AG04450 (cell line): ENCODE measurements around the gene SPNS3. TPM values are rescaled to one million over a fixed set of nuclear protein-coding genes. Genes with fewer than 3 reads are reported as not detected.

Experiments used
- CTCF ChIA-PET: fragments of 300-600, 350-600 bp; formaldehyde crosslinking; extraction: SDS; loops from one replicate; lab custom pipeline; 2022; ENCODE audit warnings: antibody characterized with exemption, inconsistent platforms; lab: Charles Lee
- POLR2A ChIA-PET: fragments of 350-600 bp; formaldehyde crosslinking; extraction: SDS; loops from one replicate; lab custom pipeline; 2021; ENCODE audit warnings: antibody characterized with exemption, inconsistent platforms; lab: Yijun Ruan, JAX
- DNase-seq: peaks from one replicate; pipeline ENCODE4 v3.0.0-alpha.2; 2011; ENCODE audit warnings: low read depth, low spot score
- H3K27ac ChIP-seq: one replicate; pipeline ENCODE4 v1.5.1; 2012; ENCODE audit warnings: low read depth, low read length, control low read depth
- H3K27me3 ChIP-seq: one replicate; pipeline ENCODE4 v1.6.0; 2012; ENCODE audit warnings: low read length; ENCODE audit not compliant: control insufficient read depth, insufficient read depth
- H3K4me3 ChIP-seq: 2 replicates; pipeline ENCODE4 v1.5.1; 2011; ENCODE audit warnings: mild to moderate bottlenecking, low read depth, low read length, control low read depth
- H3K9me3 ChIP-seq: 2 replicates; pipeline ENCODE4 v1.5.1; 2012; ENCODE audit warnings: low read length; ENCODE audit not compliant: control insufficient read depth, insufficient read depth
- polyA minus RNA-seq: library from RNA; depleted of rRNA, polyadenylated mRNA; stranded (reverse); fragments of >200 nt; gene quantifications from 2 replicates; pipeline ENCODE4 v1.2.3, GENCODE V29; 2011; rRNA and poly(A)+ RNA removed
- polyA plus RNA-seq: library from polyadenylated mRNA; depleted of rRNA; stranded (reverse); fragments of >200 nt; gene quantifications from 2 replicates; pipeline ENCODE4 v1.2.3, GENCODE V29; 2011; rRNA removed
- TF ChIP-seq, protein P1 (sequence below): IDR thresholded peaks from 2 replicates; pipeline ENCODE4 v1.5.1; 2011; ENCODE audit warnings: low read depth, low read length, control low read depth, inconsistent platforms

The SPNS3 gene, protein sequence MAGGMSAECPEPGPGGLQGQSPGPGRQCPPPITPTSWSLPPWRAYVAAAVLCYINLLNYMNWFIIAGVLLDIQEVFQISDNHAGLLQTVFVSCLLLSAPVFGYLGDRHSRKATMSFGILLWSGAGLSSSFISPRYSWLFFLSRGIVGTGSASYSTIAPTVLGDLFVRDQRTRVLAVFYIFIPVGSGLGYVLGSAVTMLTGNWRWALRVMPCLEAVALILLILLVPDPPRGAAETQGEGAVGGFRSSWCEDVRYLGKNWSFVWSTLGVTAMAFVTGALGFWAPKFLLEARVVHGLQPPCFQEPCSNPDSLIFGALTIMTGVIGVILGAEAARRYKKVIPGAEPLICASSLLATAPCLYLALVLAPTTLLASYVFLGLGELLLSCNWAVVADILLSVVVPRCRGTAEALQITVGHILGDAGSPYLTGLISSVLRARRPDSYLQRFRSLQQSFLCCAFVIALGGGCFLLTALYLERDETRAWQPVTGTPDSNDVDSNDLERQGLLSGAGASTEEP
- polyA plus RNA-seq, result not detected in 2 replicates
- polyA minus RNA-seq, result not detected in 2 replicates

DNA sequence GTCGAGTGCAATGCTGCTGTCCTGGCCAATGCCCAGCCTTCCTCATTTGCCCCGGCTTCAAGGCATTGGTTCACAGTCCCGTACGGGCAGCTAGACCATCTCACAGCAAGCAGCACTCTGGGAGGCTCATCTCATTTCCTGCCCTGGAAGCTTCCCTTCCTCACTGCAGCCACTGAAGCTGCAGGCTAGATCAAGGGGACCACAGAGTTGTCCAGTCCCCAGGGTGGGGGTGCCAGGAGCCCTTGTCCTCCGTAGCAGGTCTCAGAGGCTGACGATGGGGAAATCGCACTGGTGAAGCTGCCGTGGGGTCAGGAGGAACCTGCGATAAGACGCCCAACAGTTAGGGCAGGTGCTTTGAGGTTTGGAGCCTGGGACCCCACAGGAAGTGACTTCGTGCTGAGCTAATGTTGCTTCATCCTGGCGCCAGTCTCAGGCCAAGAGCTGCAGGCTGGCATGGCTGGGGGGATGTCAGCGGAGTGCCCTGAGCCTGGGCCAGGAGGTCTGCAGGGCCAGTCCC lies at the start of gene SPNS3:
Gene SPNS3, plus strand, starts transcription at position 426 of the 517 bp plus-strand sequence. Its CDS starts 28 bp downstream, at position 454.
- ChIA-PET CTCF (interaction anchor here (0.6 kb wide), 1 partner anchor 475 kb away, joined by 3 read pairs; no protein-coding TSS in a partner anchor), POLR2A (no interaction called here)
- no peak within 1 kb of the TSS for H3K27ac ChIP-seq
- H3K4me3 ChIP-seq, result no peak within 1 kb of the TSS
- TF ChIP-seq, protein P1, sequence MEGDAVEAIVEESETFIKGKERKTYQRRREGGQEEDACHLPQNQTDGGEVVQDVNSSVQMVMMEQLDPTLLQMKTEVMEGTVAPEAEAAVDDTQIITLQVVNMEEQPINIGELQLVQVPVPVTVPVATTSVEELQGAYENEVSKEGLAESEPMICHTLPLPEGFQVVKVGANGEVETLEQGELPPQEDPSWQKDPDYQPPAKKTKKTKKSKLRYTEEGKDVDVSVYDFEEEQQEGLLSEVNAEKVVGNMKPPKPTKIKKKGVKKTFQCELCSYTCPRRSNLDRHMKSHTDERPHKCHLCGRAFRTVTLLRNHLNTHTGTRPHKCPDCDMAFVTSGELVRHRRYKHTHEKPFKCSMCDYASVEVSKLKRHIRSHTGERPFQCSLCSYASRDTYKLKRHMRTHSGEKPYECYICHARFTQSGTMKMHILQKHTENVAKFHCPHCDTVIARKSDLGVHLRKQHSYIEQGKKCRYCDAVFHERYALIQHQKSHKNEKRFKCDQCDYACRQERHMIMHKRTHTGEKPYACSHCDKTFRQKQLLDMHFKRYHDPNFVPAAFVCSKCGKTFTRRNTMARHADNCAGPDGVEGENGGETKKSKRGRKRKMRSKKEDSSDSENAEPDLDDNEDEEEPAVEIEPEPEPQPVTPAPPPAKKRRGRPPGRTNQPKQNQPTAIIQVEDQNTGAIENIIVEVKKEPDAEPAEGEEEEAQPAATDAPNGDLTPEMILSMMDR, result no peak
- H3K9me3 ChIP-seq, result no peaks in the 10 kb centered on the region
- no peak for DNase-seq
- peaks cover 7% of the 10 kb centered on the region for H3K27me3 ChIP-seq

DNA sequence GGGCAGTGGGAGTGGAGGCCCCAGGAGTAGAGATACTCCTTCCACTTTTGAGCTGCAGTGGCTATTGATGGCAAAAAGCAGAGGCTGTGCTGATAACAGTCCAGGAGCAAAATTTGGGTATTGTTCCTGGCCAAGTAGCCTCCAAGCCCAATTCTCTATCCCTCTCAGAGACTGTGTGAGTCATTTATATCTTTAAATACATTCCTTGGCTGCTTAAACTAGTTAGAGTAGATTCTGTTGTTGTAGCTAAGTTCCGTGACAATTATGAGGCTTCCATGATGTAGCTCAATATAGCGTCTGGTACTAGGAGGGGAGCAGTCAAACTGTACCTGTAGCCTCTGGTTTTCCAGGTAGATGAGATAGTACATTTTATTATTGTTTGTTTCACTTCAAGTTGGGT lies 47.3 kb upstream of the SPNS3 start:
- CTCF ChIA-PET, result interaction anchor here (0.7 kb wide), 2 partner anchors 41 to 134 kb away, joined by 3 read pairs; no protein-coding TSS in a partner anchor
- no peak for DNase-seq

DNA sequence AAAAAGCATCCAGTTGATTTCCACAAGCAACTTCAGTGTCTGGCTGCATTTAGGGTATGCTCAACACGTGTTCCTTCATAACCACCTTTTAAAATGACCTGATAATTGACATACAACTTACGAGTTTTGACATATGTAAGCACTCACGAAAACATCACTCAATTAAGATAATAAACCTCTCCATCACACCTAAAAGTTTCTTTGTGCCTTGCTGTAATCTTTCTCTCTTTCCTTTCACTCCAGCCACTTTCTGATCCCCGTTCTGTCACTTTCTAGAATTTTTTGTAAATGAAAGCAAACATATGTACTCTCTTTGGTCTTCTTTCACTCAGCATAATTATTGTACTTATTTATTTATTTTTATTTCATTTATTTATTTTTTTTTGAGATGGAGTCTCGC lies 46.6 kb upstream of the SPNS3 start:
- H3K9me3 ChIP-seq, result no peaks in the 10 kb centered on the region
- no peaks in the 10 kb centered on the region for H3K27me3 ChIP-seq
- POLR2A ChIA-PET, result interaction anchor here (0.8 kb wide), 1 partner anchor 57 kb away, joined by 4 read pairs; no protein-coding TSS in a partner anchor
- CTCF ChIA-PET, result interaction anchor here (0.7 kb wide), 2 partner anchors 42 to 135 kb away, joined by 3 read pairs; no protein-coding TSS in a partner anchor
- no peak overlapping the region for H3K27ac ChIP-seq
- H3K4me3 ChIP-seq, result no peak overlapping the region
- DNase-seq, result no peak
- TF ChIP-seq, protein P1, result no peak

More for the DNA sequence above, 47.3 kb upstream of the SPNS3 start:
- H3K4me3 ChIP-seq, result no peak overlapping the region
- POLR2A ChIA-PET, result interaction anchor here (0.8 kb wide), 1 partner anchor 56 kb away, joined by 4 read pairs; no protein-coding TSS in a partner anchor
- H3K27ac ChIP-seq, result no peak overlapping the region
- TF ChIP-seq, protein P1, result no peak
- H3K27me3 ChIP-seq, result no peaks in the 10 kb centered on the region
- no peaks in the 10 kb centered on the region for H3K9me3 ChIP-seq

DNA sequence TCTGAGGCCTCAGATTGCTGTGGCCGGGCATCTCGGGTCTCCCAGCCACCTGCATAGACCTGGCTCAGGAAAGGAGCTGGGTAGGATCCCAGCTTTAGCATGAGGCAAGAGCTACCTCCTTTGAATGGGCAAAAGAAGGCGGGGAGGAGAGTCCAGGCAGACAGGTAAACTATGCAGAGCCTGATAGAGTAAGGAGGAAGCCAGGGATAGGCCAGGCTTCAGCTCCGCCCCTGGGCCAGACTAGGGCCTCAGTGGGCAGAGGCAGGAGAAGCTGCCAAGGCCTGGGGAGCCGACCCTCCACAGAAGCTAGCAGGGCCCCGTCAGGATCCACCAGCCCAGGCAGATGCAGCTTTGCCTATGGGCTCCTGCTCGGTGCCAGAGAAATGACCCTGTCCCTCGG lies 44.7 kb upstream of the SPNS3 start:
- H3K4me3 ChIP-seq, result no peak overlapping the region
- DNase-seq, result no peak
- TF ChIP-seq, protein P1, result no peak
- ChIA-PET POLR2A (no interaction called here), CTCF (interaction anchor here (1.5 kb wide), 1 partner anchor 173 kb away, joined by 4 read pairs; no protein-coding TSS in a partner anchor)
- no peaks in the 10 kb centered on the region for H3K9me3 ChIP-seq
- H3K27me3 ChIP-seq, result peaks cover 5% of the 10 kb centered on the region
- no peak overlapping the region for H3K27ac ChIP-seq
